HepG2 (cell line): Measurements from ENCODE around the gene NDE1.

Experiments
- ERF ChIP-seq: IDR thresholded peaks from 2 replicates; pipeline ENCODE4 v1.6.1; 2018; ENCODE audit warnings: missing biosample characterization, missing genetic modification reagents
- TCF7L2 ChIP-seq: IDR thresholded peaks from 2 replicates; pipeline ENCODE4 v1.6.1; 2011; ENCODE audit warnings: mild to moderate bottlenecking, low read depth, low read length, moderate library complexity

DNA sequence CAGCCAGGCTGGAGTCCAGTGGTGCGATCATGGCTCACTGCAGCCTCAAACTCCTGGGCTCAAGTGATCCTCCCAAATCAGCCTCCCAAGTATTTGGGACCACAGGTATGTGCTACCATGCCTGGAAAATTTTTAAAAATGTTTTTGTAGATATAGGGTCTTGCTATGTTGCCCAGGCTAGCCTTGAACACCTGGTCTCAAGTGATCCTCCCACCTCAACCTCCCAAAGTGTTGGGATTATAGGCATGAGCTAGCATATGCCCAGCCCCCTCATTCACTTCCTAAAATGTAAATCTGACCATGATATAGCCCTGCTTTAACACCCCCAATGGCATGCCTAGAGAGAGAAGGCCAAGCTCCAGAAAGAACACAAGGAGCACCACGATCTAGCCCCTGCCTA is 98.6 kb downstream of the NDE1 start:
- TF ChIP-seq TCF7L2 (no peak), ERF (CRISPR knock-in tag) (no peak)
